Neural cell (in vitro differentiated cells): ENCODE results near the gene KRTDAP.

Experiments used
- CTCF ChIP-seq: fragments of 450-650 bp; IDR thresholded peaks from 2 replicates; pipeline ENCODE4 v1.5.1; 2014; ENCODE audit warnings: antibody characterized with exemption, mild to moderate bottlenecking, moderate library complexity; ENCODE audit not compliant: poor library complexity, severe bottlenecking
- EP300 ChIP-seq: fragments of 450-650 bp; conservative IDR thresholded peaks from 2 replicates; pipeline ENCODE4 v1.6.1; 2014; ENCODE audit warnings: antibody characterized with exemption, mild to moderate bottlenecking, moderate library complexity; ENCODE audit not compliant: poor library complexity, severe bottlenecking
- EZH2 ChIP-seq: fragments of 200-600, 300-800 bp; shearing (Covaris generic), sonication (generic); IDR thresholded peaks from 2 replicates; pipeline ENCODE4 v1.6.1; 2014; ENCODE audit warnings: antibody characterized with exemption, low read length, borderline replicate concordance, mild to moderate bottlenecking; ENCODE audit not compliant: insufficient read depth, poor library complexity, severe bottlenecking
- MXI1 ChIP-seq: fragments of 450-650 bp; conservative IDR thresholded peaks from 2 replicates; pipeline ENCODE4 v1.6.1; 2014; ENCODE audit warnings: antibody characterized with exemption, mild to moderate bottlenecking; ENCODE audit not compliant: poor library complexity, severe bottlenecking
- POLR2AphosphoS5 ChIP-seq: IDR thresholded peaks from 2 replicates; pipeline ENCODE4 v1.6.1; 2012
- SMC3 ChIP-seq: fragments of 450-650 bp; conservative IDR thresholded peaks from 2 replicates; pipeline ENCODE4 v1.6.1; 2014; ENCODE audit warnings: antibody characterized with exemption, mild to moderate bottlenecking, moderate library complexity; ENCODE audit not compliant: poor library complexity
- TAF1 ChIP-seq: IDR thresholded peaks from 2 replicates; pipeline ENCODE4 v1.6.1; 2012; ENCODE audit warnings: low read depth

GRCh38 chr19:35457173-35457572 is 33.1 kb downstream of the KRTDAP start:
- TF ChIP-seq CTCF (no peak), MXI1 (no peak), POLR2AphosphoS5 (no peak), EZH2 (no peak), TAF1 (no peak), SMC3 (no peak), EP300 (no peak)
